ENCODE measurements around the gene MBOAT2.

- no peak for TF ChIP-seq POLR2A (IDR thresholded peaks at IDR 0.05)
- no peak for TF ChIP-seq CTCF (IDR thresholded peaks at IDR 0.05)
Measured at GRCh38 chr2:9021563-9022211, 18.2 kb upstream of the MBOAT2 start.
